DMS153 treated with DMSO at 0.1 percent for 48 hours (cell line): ENCODE data around the gene PCDH1.

Experiments
- DNase-seq: peaks from one replicate; lab custom pipeline; 2025; ENCODE audit not compliant: unreplicated experiment; lab: John Stamatoyannopoulos, UW

Gene PCDH1

DNA sequence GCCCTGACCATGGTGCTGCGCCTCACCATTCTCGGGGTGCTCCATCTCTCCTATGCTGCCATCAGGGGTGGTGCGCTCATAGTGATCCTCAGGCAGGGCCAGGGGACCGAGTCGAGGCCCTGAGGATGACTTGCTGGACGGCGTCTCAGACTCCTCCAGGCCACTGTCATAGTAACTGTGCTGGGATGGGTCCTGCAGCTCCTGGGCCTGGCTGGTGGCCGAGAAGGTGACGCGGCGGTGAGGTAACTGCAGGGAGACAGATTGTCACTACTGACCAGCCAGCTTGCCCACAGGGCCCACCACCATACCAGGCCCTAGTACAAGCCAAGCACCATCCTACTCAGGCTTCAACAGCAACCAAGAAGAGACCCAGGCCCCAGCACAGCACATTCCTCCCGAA is 21.0 kb downstream of the PCDH1 start:
- DNase-seq: no peak

GRCh38 chr5:141856037-141856790 is 22.0 kb downstream of the PCDH1 start:
- DNase-seq: no peak

GRCh38 chr5:141855265-141856036 is 22.8 kb downstream of the PCDH1 start:
- peak; percentile 25 for DNase-seq

GRCh38 chr5:141853895-141854626 is 24.1 kb downstream of the PCDH1 start:
- DNase-seq: no peak

GRCh38 chr5:141852448-141852847 is 25.8 kb downstream of the PCDH1 start:
- DNase-seq: no peak

DNA sequence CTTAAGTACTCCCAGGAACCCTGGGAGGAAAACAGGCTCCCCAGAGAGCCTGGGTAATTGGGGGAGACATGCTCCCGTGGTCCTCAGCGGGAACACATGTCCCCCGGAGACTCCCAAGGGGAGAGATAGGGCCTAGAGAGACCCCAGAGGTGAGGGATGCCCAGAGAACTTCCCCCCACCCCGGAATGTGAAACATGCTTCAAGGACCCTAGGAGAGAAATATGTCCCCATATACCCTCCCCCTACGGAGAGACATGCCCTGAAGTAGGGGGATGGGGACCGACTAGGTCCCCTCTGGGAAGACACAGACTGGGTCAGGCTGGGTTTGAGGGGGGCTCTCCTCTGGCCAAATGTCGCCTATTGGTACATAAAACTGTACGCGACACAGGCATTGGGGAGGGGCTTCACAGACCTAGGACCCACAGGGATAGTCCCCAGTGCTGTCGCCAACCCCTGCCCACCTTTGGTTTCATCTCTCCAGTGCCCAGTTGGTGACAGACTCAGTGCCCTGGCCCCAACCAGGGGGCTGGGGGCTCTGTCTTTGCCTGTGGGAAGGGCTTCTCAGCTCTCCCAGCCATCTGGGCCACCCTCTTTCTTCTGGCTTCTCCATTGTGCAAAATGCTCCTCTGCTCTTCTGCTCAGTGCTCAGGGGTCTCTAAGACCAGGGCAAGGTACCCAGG is 26.9 kb downstream of the PCDH1 start:
- DNase-seq: no peak

DNA sequence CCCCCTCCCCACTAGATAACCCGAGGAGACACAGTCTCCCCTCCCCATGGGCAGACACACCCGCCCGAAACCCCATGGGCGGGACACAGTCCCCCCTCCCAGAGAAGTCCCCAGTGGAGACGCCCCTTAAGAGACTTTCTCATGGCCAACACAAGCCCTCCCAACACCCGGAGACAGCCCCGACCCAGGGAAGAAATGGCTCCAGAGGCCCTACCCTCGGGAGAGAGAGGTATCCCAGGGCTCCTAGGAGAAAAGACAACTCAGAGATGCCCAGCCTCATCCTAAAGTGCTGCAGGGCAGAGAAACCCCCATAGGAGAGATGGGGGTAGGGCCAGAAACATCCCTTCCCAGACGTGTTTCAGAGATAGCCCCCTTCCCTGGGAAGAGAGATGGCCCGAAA is 27.4 kb downstream of the PCDH1 start:
- no peak for DNase-seq

DNA sequence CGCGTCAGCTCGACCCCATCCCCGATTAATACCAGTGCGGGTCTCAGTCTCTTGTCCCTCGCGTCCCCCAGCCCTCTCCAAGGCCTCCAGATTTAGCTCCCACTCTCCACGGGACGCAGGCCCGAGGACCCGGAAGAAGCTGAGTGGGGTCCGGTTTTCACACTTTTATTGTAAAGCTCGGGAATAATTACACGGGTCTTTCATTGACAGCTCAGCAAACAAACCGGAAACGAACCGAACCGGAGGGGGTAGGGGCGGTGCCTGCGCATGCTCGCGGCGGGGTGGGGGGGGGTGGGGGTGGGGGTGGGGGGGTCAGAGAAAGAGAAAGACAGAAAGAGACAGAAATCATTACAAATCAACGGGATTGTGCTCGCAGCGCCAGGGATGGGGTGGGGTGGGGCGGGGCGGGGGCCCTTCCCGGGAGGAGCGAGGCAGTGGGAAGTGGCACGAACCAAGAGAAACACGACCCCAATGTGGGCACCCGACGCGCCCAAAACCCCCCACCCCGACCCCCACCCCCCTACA is 27.9 kb downstream of the PCDH1 start:
- no peak for DNase-seq

DNA sequence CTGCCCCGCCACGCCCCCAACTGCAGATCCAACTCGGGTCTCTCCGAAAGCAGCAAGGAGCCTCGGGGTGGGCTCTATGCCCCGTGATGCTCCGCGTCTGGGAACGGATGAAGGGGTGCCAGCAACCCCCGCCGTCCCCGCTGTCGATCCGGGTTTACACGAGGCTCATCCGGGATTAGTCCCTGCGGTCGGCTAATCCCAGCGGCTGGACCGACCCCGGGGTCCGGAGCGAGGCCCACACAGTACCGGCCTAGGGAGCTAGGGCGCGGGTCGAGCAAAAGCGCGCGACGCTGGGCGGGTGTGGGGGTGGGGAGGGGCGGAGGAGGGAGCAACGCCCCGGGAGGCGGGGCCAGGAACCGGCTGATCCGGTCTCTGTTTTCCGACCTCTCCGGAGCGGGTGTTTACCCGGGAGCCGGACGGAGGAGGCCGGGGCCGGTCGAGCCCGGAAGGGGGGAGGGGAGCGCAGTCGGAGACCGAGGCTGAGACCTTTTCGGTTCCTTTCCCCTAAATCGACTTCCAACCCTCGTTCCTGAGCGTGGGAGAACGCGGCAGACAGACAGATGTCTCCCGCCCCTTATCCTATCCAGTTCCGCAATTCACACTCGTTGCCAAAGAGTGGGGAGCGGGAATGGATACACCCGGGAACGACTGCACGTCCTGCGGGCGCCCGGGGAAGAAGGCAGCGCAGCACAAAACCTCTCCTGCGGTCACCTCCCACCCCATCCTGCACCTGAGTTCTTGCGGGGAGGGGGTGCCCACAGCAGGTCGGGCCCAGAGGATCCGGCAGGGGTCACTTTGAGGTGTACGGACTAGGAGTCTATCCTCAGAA is 28.6 kb downstream of the PCDH1 start:
- DNase-seq: peak; percentile 31

DNA sequence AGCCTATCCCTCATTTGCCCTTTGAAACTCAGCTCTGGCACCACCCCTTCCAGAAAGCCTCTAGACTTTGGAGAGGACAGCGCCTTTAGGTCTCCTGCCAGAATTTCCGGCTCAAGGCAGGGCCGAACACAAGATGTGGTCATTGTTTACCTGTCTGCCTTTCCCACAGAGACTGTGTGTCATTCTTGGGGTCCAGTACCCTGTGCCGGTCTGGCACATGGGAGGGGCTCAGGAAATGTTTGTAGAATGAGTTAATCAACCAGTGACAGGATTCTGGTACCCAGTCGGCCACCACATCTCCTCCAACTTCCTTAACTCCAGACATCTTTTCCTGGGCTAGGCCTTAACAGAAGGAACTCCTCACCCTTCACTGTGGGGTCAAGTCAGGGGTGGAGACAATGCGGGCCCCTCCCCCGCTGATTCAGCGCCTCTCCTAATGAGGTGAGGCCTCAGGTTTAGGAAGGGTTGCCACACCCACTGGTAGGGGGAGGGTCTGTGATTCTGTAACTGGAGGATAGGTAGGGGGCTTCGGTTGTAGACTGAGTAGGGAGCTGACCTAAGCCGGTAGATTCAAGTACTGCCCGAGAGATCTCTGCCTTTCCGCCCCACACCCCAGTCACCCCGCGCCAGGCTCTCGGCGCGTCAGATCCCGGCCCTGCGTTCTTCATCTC is 29.3 kb downstream of the PCDH1 start:
- no peak for DNase-seq

DNA sequence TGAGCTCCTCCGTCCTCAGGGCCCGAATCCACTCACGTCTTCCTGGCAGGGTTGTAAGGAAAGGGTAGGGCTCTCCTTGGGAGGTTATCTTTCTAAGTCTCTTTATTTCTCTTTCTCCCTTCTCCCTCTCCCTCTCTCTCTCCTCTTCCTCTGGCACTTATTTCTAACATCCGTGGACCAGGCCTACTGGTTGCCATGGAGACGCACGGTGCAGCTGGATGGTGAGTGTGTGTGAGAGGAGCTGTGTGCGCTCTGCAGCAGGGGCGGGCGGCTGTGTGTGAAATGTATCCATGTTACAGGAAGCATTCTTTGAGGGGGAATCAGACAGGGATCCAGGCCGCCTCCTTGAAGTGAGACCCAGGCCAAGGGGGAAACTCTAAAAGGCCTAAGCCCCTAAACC is 32.2 kb downstream of the PCDH1 start:
- no peak for DNase-seq

DNA sequence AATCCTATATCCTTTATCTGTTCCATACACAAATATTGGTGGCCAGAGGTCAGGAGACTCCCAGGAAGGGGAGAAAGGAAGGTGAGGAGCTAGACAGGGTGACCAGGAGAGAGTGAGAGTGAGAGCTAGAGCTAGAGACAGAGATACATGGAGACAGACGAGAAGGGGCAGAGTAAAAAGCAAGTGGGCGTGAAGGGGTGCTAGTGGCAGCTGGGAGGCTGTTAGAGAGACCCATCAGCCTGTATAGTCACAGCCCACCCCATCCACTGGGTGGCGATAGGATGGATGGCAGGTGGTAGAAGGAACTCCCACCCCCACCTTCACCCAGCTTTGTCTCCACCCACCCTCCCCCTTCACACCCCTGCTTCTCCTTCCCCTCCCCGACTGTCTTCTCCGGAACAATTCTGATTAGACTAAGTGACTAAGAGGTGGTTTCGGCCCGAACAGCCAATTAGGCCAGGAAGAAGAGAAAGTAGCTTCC is 32.8 kb downstream of the PCDH1 start:
- DNase-seq: no peak

- no peak for DNase-seq
These were observed 33.7 kb downstream of the PCDH1 start for GRCh38 chr5:141844414-141845097.

DNA sequence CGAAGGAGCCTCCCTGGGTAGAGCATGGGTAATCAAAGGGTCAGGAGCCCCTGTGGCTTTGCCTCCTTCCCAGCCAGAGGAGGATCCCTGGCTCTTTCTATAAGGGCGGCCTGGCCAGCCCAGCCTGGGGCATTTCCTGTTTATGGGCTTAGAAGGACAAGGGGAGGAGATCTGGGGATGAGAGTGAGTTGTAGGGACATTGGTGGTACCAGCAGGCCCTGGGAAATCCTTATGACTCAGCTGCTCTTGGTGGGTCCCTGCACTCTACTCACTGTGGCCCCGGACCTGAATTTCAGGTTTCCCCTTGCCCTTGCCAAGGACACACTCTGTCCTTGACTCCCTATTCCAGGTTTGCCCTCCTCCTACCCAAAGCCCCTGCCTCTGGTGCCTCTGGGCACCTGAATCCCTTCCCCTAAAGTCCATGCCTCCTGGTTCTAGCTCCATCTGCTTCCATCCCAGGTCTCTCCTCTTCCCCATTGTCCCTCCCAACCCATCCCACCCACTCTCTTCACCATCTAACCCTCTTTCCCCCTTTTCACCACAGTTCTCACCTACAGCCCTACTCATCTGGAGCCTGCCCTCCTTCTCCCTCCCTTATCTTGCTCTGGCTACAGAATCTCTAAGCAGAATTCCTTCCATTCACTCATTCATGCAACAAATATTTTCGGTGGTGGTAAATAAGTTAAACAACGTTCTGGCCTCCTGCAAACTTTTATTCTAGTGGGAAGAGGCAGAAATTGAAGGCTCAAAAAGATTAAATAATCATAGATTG is 34.9 kb downstream of the PCDH1 start:
- DNase-seq: no peak

DNA sequence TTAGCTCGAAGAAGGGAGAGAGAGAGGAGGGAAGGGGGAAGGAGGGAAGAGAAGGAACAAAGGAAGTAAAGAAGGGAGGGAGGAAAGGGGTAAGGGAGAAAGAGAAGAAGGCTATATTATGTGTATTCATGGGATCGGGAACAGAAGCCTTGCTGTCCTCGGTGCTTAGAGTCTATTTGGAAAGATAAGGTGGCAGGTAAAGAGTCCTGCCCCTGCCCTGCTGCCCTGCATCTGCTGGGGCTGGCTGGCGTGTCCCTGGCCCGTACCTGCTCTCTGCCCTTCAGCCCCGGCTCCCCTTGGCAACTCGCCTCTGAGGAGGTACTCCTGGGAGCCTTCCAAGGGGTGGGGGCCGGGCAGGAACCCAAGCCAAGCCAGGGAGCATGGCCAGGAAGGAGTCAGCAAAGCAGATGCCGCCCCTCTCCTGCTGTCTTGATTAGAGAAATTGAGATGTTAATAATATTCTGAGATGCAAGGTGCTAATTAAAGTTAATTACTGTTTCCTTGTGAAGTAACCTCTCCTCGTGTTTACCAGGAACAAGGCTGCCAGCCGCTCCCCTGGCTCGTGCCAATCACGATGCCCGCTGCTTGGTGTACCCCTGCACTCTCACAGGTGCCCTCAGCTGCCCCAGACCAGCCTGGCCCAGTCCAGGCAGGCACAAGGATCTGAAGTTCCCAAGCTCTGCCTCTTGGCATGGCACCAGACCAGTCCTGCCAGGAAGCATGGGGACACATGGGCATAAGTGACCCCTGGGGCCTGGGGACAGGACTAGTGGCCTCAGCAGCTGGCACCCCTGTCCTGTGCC is 36.6 kb downstream of the PCDH1 start:
- DNase-seq: no peak

- no peak for DNase-seq
These were observed 37.3 kb downstream of the PCDH1 start for GRCh38 chr5:141840826-141841360.

- no peak for DNase-seq
These were observed 37.9 kb downstream of the PCDH1 start for GRCh38 chr5:141840280-141840812.
